Left ventricle myocardium inferior (tissue), 1 donor: Measurements from ENCODE around the gene MRPL33. TPM values are rescaled to one million over a fixed set of nuclear protein-coding genes. Genes with fewer than 3 reads are reported as not detected.

Experiments
- DNase-seq: peaks from one replicate; pipeline ENCODE4 v3.0.0-alpha.2; 2020
- H3K27ac ChIP-seq: fragments of 200-600 bp; replicated peaks from 2 replicates; pipeline ENCODE4 v1.8.0; 2021
- H3K27me3 ChIP-seq: fragments of 200-600 bp; 2 replicates; pipeline ENCODE4 v1.8.0; 2021; ENCODE audit warnings: low read depth
- H3K36me3 ChIP-seq: fragments of 200-600 bp; 2 replicates; pipeline ENCODE4 v1.8.0; 2021
- H3K4me1 ChIP-seq: fragments of 200-600 bp; 2 replicates; pipeline ENCODE4 v1.8.0; 2021
- H3K4me3 ChIP-seq: fragments of 200-600 bp; 2 replicates; pipeline ENCODE4 v1.8.0; 2021; ENCODE audit warnings: mild to moderate bottlenecking, moderate library complexity
- H3K9me3 ChIP-seq: fragments of 200-600 bp; replicated peaks from 2 replicates; pipeline ENCODE4 v1.8.0; 2021
- CTCF ChIP-seq: fragments of 200-600 bp; IDR thresholded peaks from 2 replicates; pipeline ENCODE4 v1.8.0; 2021; ENCODE audit warnings: antibody characterized with exemption, mild to moderate bottlenecking, borderline replicate concordance
- intact Hi-C: fragments of 100-400 bp; cut with micrococcal nuclease; formaldehyde crosslinking; loops from one replicate; pipeline ENCODE4 v1.11.0; 2022
- total RNA-seq: library from RNA; stranded (reverse); fragmentation: NEBNext Ultra II Directional; extraction: Animal tissue kit (Norgen Biotek cat#: 25700); gene quantifications from one replicate; pipeline ENCODE4 v1.2.1, GENCODE V29; 2021
- donor health status: DM: no; HTN: yes; CAD: no; lungs with severe emphysema.

The MRPL33 gene
- total RNA-seq, 1 donor from 2014 or later: 390 TPM

- no peak for TF ChIP-seq CTCF
- no peaks in the 10 kb centered on the region for H3K36me3 ChIP-seq
- no peak overlapping the region for H3K4me3 ChIP-seq
- DNase-seq: no peak
- no peaks in the 10 kb centered on the region for H3K27me3 ChIP-seq
- peaks cover 8% of the 10 kb centered on the region for H3K4me1 ChIP-seq
- no peaks in the 10 kb centered on the region for H3K9me3 ChIP-seq
- no peak overlapping the region for H3K27ac ChIP-seq
- intact Hi-C loops: no loop called here
These were observed 38.9 kb downstream of the MRPL33 start for GRCh38 chr2:27810455-27810854.

DNA sequence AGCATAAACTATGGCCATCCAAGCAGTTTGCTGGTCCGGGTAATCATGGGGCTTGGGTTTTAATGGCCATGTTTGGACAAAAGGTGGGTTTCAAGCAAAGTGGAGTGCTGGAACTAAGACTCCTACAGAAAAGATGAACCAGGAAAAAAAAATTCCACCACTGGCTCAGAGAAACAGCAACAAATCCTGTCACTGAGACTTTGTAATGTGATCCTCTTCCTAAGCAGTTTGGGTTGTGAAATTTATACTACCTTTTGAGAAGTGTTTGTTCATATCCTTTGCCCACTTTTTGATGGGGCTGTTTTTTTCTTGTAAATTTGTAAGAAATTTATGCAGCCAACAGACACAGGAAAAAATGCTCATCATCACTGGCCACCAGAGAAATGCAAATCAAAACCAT, 40.2 kb downstream of the MRPL33 start:
- Histone ChIP-seq H3K9me3 (no peaks in the 10 kb centered on the region), H3K4me1 (peaks cover 8% of the 10 kb centered on the region), H3K36me3 (no peaks in the 10 kb centered on the region), H3K27ac (no peak overlapping the region), H3K4me3 (no peak overlapping the region), H3K27me3 (no peaks in the 10 kb centered on the region)
- TF ChIP-seq CTCF: no peak
- intact Hi-C loops: no loop called here
- no peak for DNase-seq

DNA sequence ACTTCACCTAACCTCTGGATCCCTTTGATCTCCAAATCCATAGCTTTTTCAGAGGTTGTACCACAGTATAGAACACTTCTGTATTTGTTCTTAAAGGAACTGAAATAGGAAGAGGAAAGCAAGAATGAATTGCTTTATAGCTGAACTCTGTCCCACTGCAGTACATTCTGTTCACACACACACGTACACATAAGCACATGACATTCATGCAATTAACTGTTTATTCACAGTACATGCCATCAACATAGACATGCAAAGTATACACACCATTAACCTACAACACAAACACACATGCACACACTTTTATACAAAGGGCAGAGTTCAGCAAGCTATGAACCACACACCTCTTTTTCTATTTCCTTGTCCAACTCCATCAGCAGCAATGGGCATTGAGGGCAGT, 43.2 kb downstream of the MRPL33 start:
- H3K4me1 ChIP-seq: no peaks in the 10 kb centered on the region
- no peak for TF ChIP-seq CTCF
- H3K27ac ChIP-seq: no peak overlapping the region
- no peaks in the 10 kb centered on the region for H3K27me3 ChIP-seq
- no peaks in the 10 kb centered on the region for H3K36me3 ChIP-seq
- intact Hi-C loops: no loop called here
- H3K9me3 ChIP-seq: no peaks in the 10 kb centered on the region
- DNase-seq: no peak
- no peak overlapping the region for H3K4me3 ChIP-seq

GRCh38 chr2:27815860-27816438, 44.4 kb downstream of the MRPL33 start:
- Histone ChIP-seq H3K4me1 (no peaks in the 10 kb centered on the region), H3K27ac (no peak overlapping the region), H3K27me3 (no peaks in the 10 kb centered on the region), H3K36me3 (no peaks in the 10 kb centered on the region), H3K9me3 (no peaks in the 10 kb centered on the region), H3K4me3 (no peak overlapping the region)
- intact Hi-C loops: no loop called here
- TF ChIP-seq CTCF: no peak
- no peak for DNase-seq

DNA sequence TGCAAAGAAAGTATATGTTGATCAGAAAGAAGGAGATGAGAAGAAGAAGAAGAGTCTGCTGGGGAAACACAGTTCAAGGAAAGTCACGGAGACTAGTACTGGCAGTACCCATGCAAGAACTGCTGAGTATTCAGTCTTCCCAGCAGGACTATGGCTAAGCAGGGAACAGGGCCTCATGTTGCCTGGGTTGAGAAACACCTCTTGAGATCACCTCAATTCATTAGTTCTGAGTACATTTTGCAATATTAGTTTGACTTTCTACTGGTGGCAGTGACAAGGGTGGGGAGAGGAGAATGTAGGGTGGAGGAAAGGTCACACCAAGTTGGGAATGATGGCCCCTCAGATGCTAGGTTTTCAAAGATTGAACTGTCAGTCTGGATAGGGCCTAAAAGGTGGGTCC, 50.5 kb downstream of the MRPL33 start:
- peaks cover 10% of the 10 kb centered on the region for H3K9me3 ChIP-seq
- H3K36me3 ChIP-seq: no peaks in the 10 kb centered on the region
- peak overlapping the region; percentile 41 for H3K27ac ChIP-seq
- no peak overlapping the region for H3K4me3 ChIP-seq
- TF ChIP-seq CTCF: no peak
- intact Hi-C loops: no loop called here
- no peak for DNase-seq
- H3K4me1 ChIP-seq: peaks cover 10% of the 10 kb centered on the region
- H3K27me3 ChIP-seq: no peaks in the 10 kb centered on the region
